GM23338 (cell line): ENCODE data around the gene TMEM190. TPM values are rescaled to one million over a fixed set of nuclear protein-coding genes. Genes with fewer than 3 reads are reported as not detected.

ENCODE experiments used
- ATAC-seq: fragments of 200-7000 bp; cut with Tn5 transposase; 3 replicates; pipeline ENCODE4 v1.9.1; 2020
- DNase-seq: peaks from one replicate; pipeline ENCODE4 v3.0.0-alpha.2; 2015; ENCODE audit warnings: low spot score
- H2AFZ ChIP-seq: fragments of 200-600 bp; sonication (generic); 2 replicates; pipeline ENCODE4 v1.8.0; 2016; ENCODE audit warnings: antibody characterized with exemption, mild to moderate bottlenecking, moderate library complexity
- H3F3A ChIP-seq: fragments of 200-600 bp; sonication (generic); replicated peaks from 2 replicates; pipeline ENCODE4 v1.8.0; 2017; ENCODE audit warnings: antibody characterized with exemption, mixed run types, low read depth
- H3K27ac ChIP-seq: fragments of 200-600 bp; sonication (generic); 2 replicates; pipeline ENCODE4 v1.6.1; 2016; ENCODE audit warnings: low read depth
- H3K27me3 ChIP-seq: fragments of 200-600 bp; sonication (generic); 2 replicates; pipeline ENCODE4 v1.8.0; 2016; ENCODE audit warnings: mild to moderate bottlenecking, mixed run types, moderate library complexity; ENCODE audit not compliant: insufficient read depth
- H3K36me3 ChIP-seq: fragments of 200-600 bp; sonication (generic); 2 replicates; pipeline ENCODE4 v1.8.0; 2016; ENCODE audit warnings: mild to moderate bottlenecking; ENCODE audit not compliant: insufficient read depth
- H3K4me1 ChIP-seq: fragments of 200-600 bp; sonication (generic); 2 replicates; pipeline ENCODE4 v1.8.0; 2016; ENCODE audit warnings: mild to moderate bottlenecking, moderate library complexity; ENCODE audit not compliant: insufficient read depth
- H3K4me2 ChIP-seq: fragments of 200-600 bp; sonication (generic); 2 replicates; pipeline ENCODE4 v1.7.1; 2017; ENCODE audit warnings: mixed run types
- H3K4me3 ChIP-seq: fragments of 200-600 bp; sonication (generic); 2 replicates; pipeline ENCODE4 v1.6.1; 2016; ENCODE audit warnings: mixed run types
- H3K79me2 ChIP-seq: fragments of 200-600 bp; sonication (generic); replicated peaks from 2 replicates; pipeline ENCODE4 v1.8.0; 2017; ENCODE audit warnings: mild to moderate bottlenecking; ENCODE audit not compliant: insufficient read depth
- H3K9me2 ChIP-seq: fragments of 200-600 bp; sonication (generic); 2 replicates; pipeline ENCODE4 v1.8.0; 2017; ENCODE audit not compliant: insufficient read depth
- H4K20me1 ChIP-seq: fragments of 200-600 bp; sonication (generic); replicated peaks from 2 replicates; pipeline ENCODE4 v1.8.0; 2017; ENCODE audit warnings: mild to moderate bottlenecking; ENCODE audit not compliant: insufficient read depth
- H3K27ac Mint-ChIP-seq: 2 replicates; pipeline ENCODE4 v1.8.0; 2020; ENCODE audit warnings: inconsistent platforms, mild to moderate bottlenecking, moderate library complexity, mixed read lengths
- H3K27me3 Mint-ChIP-seq: 3 replicates; pipeline ENCODE4 v1.8.0; 2022; ENCODE audit warnings: low read depth, mild to moderate bottlenecking, moderate library complexity, mixed read lengths, inconsistent platforms; ENCODE audit not compliant: insufficient read depth, poor library complexity
- H3K36me3 Mint-ChIP-seq: 3 replicates; pipeline ENCODE4 v1.8.0; 2021; ENCODE audit warnings: low read depth, mild to moderate bottlenecking, inconsistent platforms, moderate library complexity, mixed read lengths
- H3K4me1 Mint-ChIP-seq: 3 replicates; pipeline ENCODE4 v1.8.0; 2020; ENCODE audit warnings: mild to moderate bottlenecking, inconsistent platforms, mixed read lengths
- H3K4me3 Mint-ChIP-seq: 3 replicates; pipeline ENCODE4 v1.8.0; 2021; ENCODE audit warnings: moderate library complexity, mild to moderate bottlenecking, inconsistent platforms, mixed read lengths
- H3K9me3 Mint-ChIP-seq: 3 replicates; pipeline ENCODE4 v1.8.0; 2020; ENCODE audit warnings: moderate library complexity, mild to moderate bottlenecking, inconsistent platforms, mixed read lengths
- CREB1 ChIP-seq: fragments of 250-450 bp; sonication (Bioruptor Pico); IDR thresholded peaks from 2 replicates; pipeline ENCODE4 v1.5.0; 2020; ENCODE audit warnings: low read depth, mild to moderate bottlenecking, moderate library complexity
- EZH2 ChIP-seq: fragments of 200-600 bp; sonication (generic); IDR thresholded peaks from one replicate; pipeline ENCODE4 v1.8.0; 2017; ENCODE audit warnings: antibody characterized with exemption, mild to moderate bottlenecking, low read depth; ENCODE audit not compliant: unreplicated experiment
- EZH2phosphoT487 ChIP-seq: fragments of 200-600 bp; sonication (generic); IDR thresholded peaks from one replicate; pipeline ENCODE4 v1.8.1; 2018; ENCODE audit warnings: antibody characterized with exemption; ENCODE audit not compliant: unreplicated experiment
- JUNB ChIP-seq: IDR thresholded peaks from one replicate; pipeline ENCODE4 v1.6.1; 2016; ENCODE audit warnings: antibody characterized with exemption; ENCODE audit not compliant: unreplicated experiment
- NANOG ChIP-seq: IDR thresholded peaks from 2 replicates; pipeline ENCODE4 v1.6.1; 2016; ENCODE audit warnings: antibody characterized with exemption, borderline replicate concordance
- POLR2AphosphoS5 ChIP-seq: IDR thresholded peaks from 2 replicates; pipeline ENCODE4 v1.6.1; 2016; ENCODE audit warnings: antibody characterized with exemption, low read depth
- REST ChIP-seq: IDR thresholded peaks from one replicate; pipeline ENCODE4 v1.6.1; 2018; ENCODE audit warnings: antibody characterized with exemption; ENCODE audit not compliant: unreplicated experiment
- STAT1 ChIP-seq: IDR thresholded peaks from one replicate; pipeline ENCODE4 v1.6.1; 2016; ENCODE audit warnings: antibody characterized with exemption; ENCODE audit not compliant: unreplicated experiment
- ZNF114 ChIP-seq: fragments of 250-450 bp; sonication (Bioruptor Pico); IDR thresholded peaks from 2 replicates; pipeline ENCODE4 v1.5.0; 2020; ENCODE audit warnings: mild to moderate bottlenecking, moderate library complexity
- ZNF331 ChIP-seq: fragments of 250-450 bp; sonication (Bioruptor Pico); IDR thresholded peaks from 2 replicates; pipeline ENCODE4 v1.5.0; 2020; ENCODE audit warnings: low read depth, mild to moderate bottlenecking, moderate library complexity
- ZNF462 ChIP-seq: fragments of 250-450 bp; sonication (Bioruptor Pico); IDR thresholded peaks from 2 replicates; pipeline ENCODE4 v1.5.0; 2020; ENCODE audit warnings: mild to moderate bottlenecking, moderate library complexity
- polyA plus RNA-seq: library from polyadenylated mRNA; unstranded; fragments of >200 nt; fragmentation: Nextera tagmentation; extraction: Ambion mirVana; gene quantifications from 2 replicates; pipeline ENCODE4 v1.2.1, GENCODE V29; 2016
- total RNA-seq: library from RNA; depleted of rRNA; stranded (reverse); fragments of >200 nt; shearing (Covaris generic); gene quantifications from 2 replicates; pipeline ENCODE4 v1.2.3, GENCODE V29; 2014
- TF ChIP-seq, protein P1 (sequence below), 2 experiments: fragments of 200-600 bp in 1 of 2; sonication (generic) in 1 of 2; conservative IDR thresholded peaks; 2 replicates each; pipeline versions ENCODE4 v1.5.1 to v1.6.1; 2016 to 2017; ENCODE audit warnings: antibody characterized with exemption in 2 of 2, low read depth in 2 of 2, mild to moderate bottlenecking in 2 of 2, moderate library complexity in 1 of 2
- TF ChIP-seq, protein P2 (sequence below): IDR thresholded peaks from 2 replicates; pipeline ENCODE4 v1.6.1; 2016; ENCODE audit warnings: antibody characterized with exemption

TMEM190 gene
- total and polyA plus RNA-seq, 2 experiments from 2014 or later = 4.8 TPM; not detected in 1

- Histone ChIP-seq H3K4me3 (no peak overlapping the region), H3K79me2 (peaks cover 4% of the 10 kb centered on the region), H2AFZ (no peak overlapping the region), H3K4me1 (peaks cover 8% of the 10 kb centered on the region), H3F3A (peaks cover 39% of the 10 kb centered on the region), H3K4me2 (no peak overlapping the region), H3K36me3 (peaks cover 21% of the 10 kb centered on the region), H4K20me1 (peaks cover 22% of the 10 kb centered on the region), H3K9me2 (no peaks in the 10 kb centered on the region), H3K27ac (no peak overlapping the region), H3K27me3 (no peaks in the 10 kb centered on the region)
- H3K27ac Mint-ChIP-seq = no peak overlapping the region
- no peak for TF ChIP-seq CREB1 (CRISPR knock-in tag)
- TF ChIP-seq, protein P1, sequence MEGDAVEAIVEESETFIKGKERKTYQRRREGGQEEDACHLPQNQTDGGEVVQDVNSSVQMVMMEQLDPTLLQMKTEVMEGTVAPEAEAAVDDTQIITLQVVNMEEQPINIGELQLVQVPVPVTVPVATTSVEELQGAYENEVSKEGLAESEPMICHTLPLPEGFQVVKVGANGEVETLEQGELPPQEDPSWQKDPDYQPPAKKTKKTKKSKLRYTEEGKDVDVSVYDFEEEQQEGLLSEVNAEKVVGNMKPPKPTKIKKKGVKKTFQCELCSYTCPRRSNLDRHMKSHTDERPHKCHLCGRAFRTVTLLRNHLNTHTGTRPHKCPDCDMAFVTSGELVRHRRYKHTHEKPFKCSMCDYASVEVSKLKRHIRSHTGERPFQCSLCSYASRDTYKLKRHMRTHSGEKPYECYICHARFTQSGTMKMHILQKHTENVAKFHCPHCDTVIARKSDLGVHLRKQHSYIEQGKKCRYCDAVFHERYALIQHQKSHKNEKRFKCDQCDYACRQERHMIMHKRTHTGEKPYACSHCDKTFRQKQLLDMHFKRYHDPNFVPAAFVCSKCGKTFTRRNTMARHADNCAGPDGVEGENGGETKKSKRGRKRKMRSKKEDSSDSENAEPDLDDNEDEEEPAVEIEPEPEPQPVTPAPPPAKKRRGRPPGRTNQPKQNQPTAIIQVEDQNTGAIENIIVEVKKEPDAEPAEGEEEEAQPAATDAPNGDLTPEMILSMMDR (conservative IDR thresholded peaks at IDR 0.05; ENCODE audit: low read depth in 2 of 2) = no peak
- no peak for TF ChIP-seq STAT1
- TF ChIP-seq ZNF462 (CRISPR knock-in tag) = no peak
- no peak for TF ChIP-seq ZNF114 (CRISPR knock-in tag)
- TF ChIP-seq NANOG = no peak
- TF ChIP-seq, protein P2, sequence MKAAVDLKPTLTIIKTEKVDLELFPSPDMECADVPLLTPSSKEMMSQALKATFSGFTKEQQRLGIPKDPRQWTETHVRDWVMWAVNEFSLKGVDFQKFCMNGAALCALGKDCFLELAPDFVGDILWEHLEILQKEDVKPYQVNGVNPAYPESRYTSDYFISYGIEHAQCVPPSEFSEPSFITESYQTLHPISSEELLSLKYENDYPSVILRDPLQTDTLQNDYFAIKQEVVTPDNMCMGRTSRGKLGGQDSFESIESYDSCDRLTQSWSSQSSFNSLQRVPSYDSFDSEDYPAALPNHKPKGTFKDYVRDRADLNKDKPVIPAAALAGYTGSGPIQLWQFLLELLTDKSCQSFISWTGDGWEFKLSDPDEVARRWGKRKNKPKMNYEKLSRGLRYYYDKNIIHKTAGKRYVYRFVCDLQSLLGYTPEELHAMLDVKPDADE = no peak
- TF ChIP-seq EZH2phosphoT487 = no peak
- TF ChIP-seq ZNF331 (CRISPR knock-in tag) = no peak
- TF ChIP-seq JUNB = no peak
- TF ChIP-seq REST = no peak
- no peak for TF ChIP-seq EZH2
- no peak for TF ChIP-seq POLR2AphosphoS5
- H3K4me3 Mint-ChIP-seq = no peak overlapping the region
- peaks cover 15% of the 10 kb centered on the region for H3K4me1 Mint-ChIP-seq
- peaks cover 28% of the 10 kb centered on the region for H3K36me3 Mint-ChIP-seq
- H3K9me3 Mint-ChIP-seq = no peaks in the 10 kb centered on the region
- ATAC-seq = no peak; the same call in 2 of the 3 replicates
- no peak for DNase-seq
- peaks cover 6% of the 10 kb centered on the region for H3K27me3 Mint-ChIP-seq
Measured at GRCh38 chr19:55398200-55398925, 21.7 kb downstream of the TMEM190 start.
